GM23338 (cell line): ENCODE results near the gene AGPAT3. TPM values are rescaled to one million over a fixed set of nuclear protein-coding genes. Genes with fewer than 3 reads are reported as not detected.
A peak's percentile ranks its signal among the peaks of the same experiment; 100 is the strongest.

Source experiments
- ATAC-seq: fragments of 200-7000 bp; cut with Tn5 transposase; 3 replicates; pipeline ENCODE4 v1.9.1; 2020
- DNase-seq: peaks from one replicate; pipeline ENCODE4 v3.0.0-alpha.2; 2015; ENCODE audit warnings: low spot score
- H2AFZ ChIP-seq: fragments of 200-600 bp; sonication (generic); 2 replicates; pipeline ENCODE4 v1.8.0; 2016; ENCODE audit warnings: antibody characterized with exemption, mild to moderate bottlenecking, moderate library complexity
- H3F3A ChIP-seq: fragments of 200-600 bp; sonication (generic); replicated peaks from 2 replicates; pipeline ENCODE4 v1.8.0; 2017; ENCODE audit warnings: antibody characterized with exemption, mixed run types, low read depth
- H3K27ac ChIP-seq: fragments of 200-600 bp; sonication (generic); 2 replicates; pipeline ENCODE4 v1.6.1; 2016; ENCODE audit warnings: low read depth
- H3K27me3 ChIP-seq: fragments of 200-600 bp; sonication (generic); 2 replicates; pipeline ENCODE4 v1.8.0; 2016; ENCODE audit warnings: mild to moderate bottlenecking, mixed run types, moderate library complexity; ENCODE audit not compliant: insufficient read depth
- H3K36me3 ChIP-seq: fragments of 200-600 bp; sonication (generic); 2 replicates; pipeline ENCODE4 v1.8.0; 2016; ENCODE audit warnings: mild to moderate bottlenecking; ENCODE audit not compliant: insufficient read depth
- H3K4me1 ChIP-seq: fragments of 200-600 bp; sonication (generic); 2 replicates; pipeline ENCODE4 v1.8.0; 2016; ENCODE audit warnings: mild to moderate bottlenecking, moderate library complexity; ENCODE audit not compliant: insufficient read depth
- H3K4me2 ChIP-seq: fragments of 200-600 bp; sonication (generic); 2 replicates; pipeline ENCODE4 v1.7.1; 2017; ENCODE audit warnings: mixed run types
- H3K4me3 ChIP-seq: fragments of 200-600 bp; sonication (generic); 2 replicates; pipeline ENCODE4 v1.6.1; 2016; ENCODE audit warnings: mixed run types
- H3K79me2 ChIP-seq: fragments of 200-600 bp; sonication (generic); replicated peaks from 2 replicates; pipeline ENCODE4 v1.8.0; 2017; ENCODE audit warnings: mild to moderate bottlenecking; ENCODE audit not compliant: insufficient read depth
- H3K9me2 ChIP-seq: fragments of 200-600 bp; sonication (generic); 2 replicates; pipeline ENCODE4 v1.8.0; 2017; ENCODE audit not compliant: insufficient read depth
- H4K20me1 ChIP-seq: fragments of 200-600 bp; sonication (generic); replicated peaks from 2 replicates; pipeline ENCODE4 v1.8.0; 2017; ENCODE audit warnings: mild to moderate bottlenecking; ENCODE audit not compliant: insufficient read depth
- H3K27ac Mint-ChIP-seq: 2 replicates; pipeline ENCODE4 v1.8.0; 2020; ENCODE audit warnings: inconsistent platforms, mild to moderate bottlenecking, moderate library complexity, mixed read lengths
- H3K27me3 Mint-ChIP-seq: 3 replicates; pipeline ENCODE4 v1.8.0; 2022; ENCODE audit warnings: low read depth, mild to moderate bottlenecking, moderate library complexity, mixed read lengths, inconsistent platforms; ENCODE audit not compliant: insufficient read depth, poor library complexity
- H3K36me3 Mint-ChIP-seq: 3 replicates; pipeline ENCODE4 v1.8.0; 2021; ENCODE audit warnings: low read depth, mild to moderate bottlenecking, inconsistent platforms, moderate library complexity, mixed read lengths
- H3K4me1 Mint-ChIP-seq: 3 replicates; pipeline ENCODE4 v1.8.0; 2020; ENCODE audit warnings: mild to moderate bottlenecking, inconsistent platforms, mixed read lengths
- H3K4me3 Mint-ChIP-seq: 3 replicates; pipeline ENCODE4 v1.8.0; 2021; ENCODE audit warnings: moderate library complexity, mild to moderate bottlenecking, inconsistent platforms, mixed read lengths
- H3K9me3 Mint-ChIP-seq: 3 replicates; pipeline ENCODE4 v1.8.0; 2020; ENCODE audit warnings: moderate library complexity, mild to moderate bottlenecking, inconsistent platforms, mixed read lengths
- CTCF ChIP-seq, 2 experiments: fragments of 200-600 bp in 1 of 2; sonication (generic) in 1 of 2; conservative IDR thresholded peaks; 2 replicates each; pipeline versions ENCODE4 v1.5.1 to v1.6.1; 2016 to 2017; ENCODE audit warnings: antibody characterized with exemption in 2 of 2, low read depth in 2 of 2, mild to moderate bottlenecking in 2 of 2, moderate library complexity in 1 of 2
- ETS1 ChIP-seq: IDR thresholded peaks from 2 replicates; pipeline ENCODE4 v1.6.1; 2016; ENCODE audit warnings: antibody characterized with exemption
- EZH2 ChIP-seq: fragments of 200-600 bp; sonication (generic); IDR thresholded peaks from one replicate; pipeline ENCODE4 v1.8.0; 2017; ENCODE audit warnings: antibody characterized with exemption, mild to moderate bottlenecking, low read depth; ENCODE audit not compliant: unreplicated experiment
- EZH2phosphoT487 ChIP-seq: fragments of 200-600 bp; sonication (generic); IDR thresholded peaks from one replicate; pipeline ENCODE4 v1.8.1; 2018; ENCODE audit warnings: antibody characterized with exemption; ENCODE audit not compliant: unreplicated experiment
- REST ChIP-seq: IDR thresholded peaks from one replicate; pipeline ENCODE4 v1.6.1; 2018; ENCODE audit warnings: antibody characterized with exemption; ENCODE audit not compliant: unreplicated experiment
- STAT1 ChIP-seq: IDR thresholded peaks from one replicate; pipeline ENCODE4 v1.6.1; 2016; ENCODE audit warnings: antibody characterized with exemption; ENCODE audit not compliant: unreplicated experiment
- ZNF114 ChIP-seq: fragments of 250-450 bp; sonication (Bioruptor Pico); IDR thresholded peaks from 2 replicates; pipeline ENCODE4 v1.5.0; 2020; ENCODE audit warnings: mild to moderate bottlenecking, moderate library complexity
- polyA plus RNA-seq: library from polyadenylated mRNA; unstranded; fragments of >200 nt; fragmentation: Nextera tagmentation; extraction: Ambion mirVana; gene quantifications from 2 replicates; pipeline ENCODE4 v1.2.1, GENCODE V29; 2016
- total RNA-seq: library from RNA; depleted of rRNA; stranded (reverse); fragments of >200 nt; shearing (Covaris generic); gene quantifications from 2 replicates; pipeline ENCODE4 v1.2.3, GENCODE V29; 2014

The AGPAT3 gene
- total and polyA plus RNA-seq, 2 experiments from 2014 or later = 2.1 to 6.1 TPM

DNA sequence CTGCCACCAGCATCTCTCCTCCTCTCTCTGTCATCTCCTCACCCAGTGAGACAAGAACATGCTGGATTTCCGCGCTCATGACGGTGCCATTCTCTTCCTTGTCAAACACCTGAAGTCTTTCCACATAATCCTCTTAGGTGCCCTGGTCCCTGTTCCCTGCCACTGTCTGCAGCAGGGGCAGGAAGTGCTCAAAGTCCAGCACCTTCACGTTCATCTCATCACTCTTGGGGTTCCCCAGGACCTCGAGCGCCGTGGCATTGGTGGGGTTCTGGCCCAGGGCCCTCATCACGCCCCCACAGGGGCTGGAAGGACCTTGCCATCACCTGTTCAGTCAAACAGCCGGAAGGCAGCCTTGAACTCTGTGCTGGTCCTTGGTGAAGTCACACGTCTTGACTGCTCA is 9.1 kb upstream of the AGPAT3 start (continued):
- TF ChIP-seq REST = no peak

- TF ChIP-seq CTCF (conservative IDR thresholded peaks at IDR 0.05; ENCODE audit: low read depth in 2 of 2) (peak; percentile 8 to 58; a peak in 2 of 4 replicates), ETS1 (no peak)
- H3F3A ChIP-seq = no peaks in the 10 kb centered on the region
- peaks cover 11% of the 10 kb centered on the region for H3K27me3 ChIP-seq
- H3K27ac Mint-ChIP-seq = peak overlapping the region; percentile 45
- H3K79me2 ChIP-seq = no peaks in the 10 kb centered on the region
- peak; percentile 78 for ATAC-seq
- H3K27ac ChIP-seq = no peak overlapping the region
- H3K4me2 ChIP-seq = no peak overlapping the region
- no peaks in the 10 kb centered on the region for H3K9me3 Mint-ChIP-seq
- no peaks in the 10 kb centered on the region for H3K36me3 ChIP-seq
- no peaks in the 10 kb centered on the region for H3K36me3 Mint-ChIP-seq
- peaks cover 12% of the 10 kb centered on the region for H3K4me1 Mint-ChIP-seq
- peaks cover 4% of the 10 kb centered on the region; the same call in 1 of the 2 replicates for H3K4me1 ChIP-seq
- 0 out of 2 replicates have a peak overlapping the region, but pooled peaks have one; percentile 52 for H2AFZ ChIP-seq
- H3K4me3 Mint-ChIP-seq = no peak overlapping the region; the same call in 2 of the 3 replicates
- H3K9me2 ChIP-seq = no peaks in the 10 kb centered on the region
- H4K20me1 ChIP-seq = no peaks in the 10 kb centered on the region
- DNase-seq = peak; percentile 39
- no peak overlapping the region for H3K4me3 ChIP-seq
- peaks cover 26% of the 10 kb centered on the region for H3K27me3 Mint-ChIP-seq
Observed at GRCh38 chr21:43858806-43859648, 6.0 kb upstream of the AGPAT3 start.

DNA sequence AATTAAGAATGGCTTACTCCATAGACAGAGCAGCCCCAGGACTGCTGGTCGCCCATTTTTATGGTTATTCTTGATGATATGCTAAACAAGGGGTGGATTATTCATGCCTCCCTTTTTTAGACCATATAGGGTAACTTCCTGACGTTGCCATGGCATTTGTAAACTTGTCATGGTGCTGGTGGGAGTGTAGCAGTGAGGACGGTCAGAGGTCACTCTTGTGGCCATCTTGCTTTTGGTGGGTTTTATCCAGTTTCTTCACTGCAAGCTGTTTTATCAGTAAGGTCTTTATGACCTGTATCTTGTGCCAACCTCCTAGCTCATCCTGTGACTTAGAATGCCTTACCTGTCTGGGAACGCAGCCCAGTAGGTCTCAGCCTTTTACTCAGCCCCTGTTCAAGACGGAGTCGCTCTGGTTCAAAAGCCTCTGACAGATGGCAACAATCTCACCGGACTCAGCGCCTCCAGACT is 5.2 kb upstream of the AGPAT3 start:
- Histone ChIP-seq H3K27me3 (peaks cover 16% of the 10 kb centered on the region), H3K9me2 (no peaks in the 10 kb centered on the region), H4K20me1 (no peaks in the 10 kb centered on the region), H3K27ac (no peak overlapping the region), H3K36me3 (no peaks in the 10 kb centered on the region), H3K4me1 (peaks cover 4% of the 10 kb centered on the region; the same call in 1 of the 2 replicates), H2AFZ (no peak overlapping the region), H3K4me3 (no peak overlapping the region), H3K79me2 (no peaks in the 10 kb centered on the region), H3K4me2 (no peak overlapping the region), H3F3A (no peaks in the 10 kb centered on the region)
- no peak for ATAC-seq
- Mint-ChIP-seq H3K4me1 (peaks cover 12% of the 10 kb centered on the region), H3K27ac (peak overlapping the region; percentile 45), H3K36me3 (no peaks in the 10 kb centered on the region), H3K9me3 (no peaks in the 10 kb centered on the region), H3K27me3 (peaks cover 24% of the 10 kb centered on the region), H3K4me3 (no peak overlapping the region; the same call in 2 of the 3 replicates)
- DNase-seq = no peak
- TF ChIP-seq ETS1 (no peak), STAT1 (no peak), EZH2 (no peak), ZNF114 (CRISPR knock-in tag) (no peak), EZH2phosphoT487 (no peak)
